ENCODE results near the gene GNB2. TPM values are rescaled to one million over a fixed set of nuclear protein-coding genes. Genes with fewer than 3 reads are reported as not detected.

Gene GNB2
- total and polyA plus RNA-seq, 2 of the 8 experiments (the other 6 are each of a cell fraction or from before 2014, with no cell fraction given): 157 to 260 TPM

DNA sequence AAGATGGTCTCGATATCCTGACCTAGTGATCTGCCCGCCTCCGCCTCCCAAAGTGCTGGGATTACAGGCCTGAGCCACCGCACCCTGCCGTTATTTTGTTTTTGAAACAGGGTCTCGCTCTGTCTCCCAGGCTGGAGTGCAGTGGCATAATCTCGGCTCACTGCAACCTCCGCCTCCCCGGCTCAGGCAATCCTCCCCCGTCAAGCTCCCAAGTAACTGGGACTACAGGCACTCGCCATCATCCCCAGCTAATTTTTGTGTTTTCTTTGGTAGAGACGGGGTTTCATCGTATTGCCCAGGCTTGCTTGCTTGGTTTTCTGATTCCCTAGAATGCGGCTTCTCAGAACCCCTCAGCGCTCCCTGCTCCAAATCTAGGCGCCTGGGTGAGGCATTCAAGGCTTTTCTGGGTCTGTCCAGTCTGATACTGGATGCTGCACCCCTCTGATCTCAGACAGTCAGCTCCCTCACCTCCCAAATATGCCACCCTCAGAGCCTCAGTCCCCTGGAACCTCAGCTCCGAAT lies 33.5 kb upstream of the GNB2 start:
- Histone ChIP-seq H4K20me1 (replicated peaks in 1 of 2; ENCODE audit: control insufficient read depth in 1 of 2, insufficient read depth in 2 of 2, low read length in 2 of 2) (no peaks in the 10 kb centered on the region), H4K91ac (replicated peaks; ENCODE audit: insufficient read length, low read length) (no peak overlapping the region), H3K79me2 (ENCODE audit: control insufficient read depth in 1 of 2, insufficient read depth in 2 of 2, low read length in 2 of 2) (no peaks in the 10 kb centered on the region), H3K27me3 (replicated peaks in 1 of 4; ENCODE audit: control insufficient read depth in 3 of 4, extremely low read depth in 1 of 4, insufficient read depth in 3 of 4, low read length in 3 of 4) (no peaks in the 10 kb centered on the region), H3K18ac (ENCODE audit: extremely low read depth, low read length) (no peak overlapping the region), H3K23me2 (ENCODE audit: low read depth, low read length) (peaks cover 2% of the 10 kb centered on the region; the same call in 1 of the 2 replicates), H3K4me3 (ENCODE audit: extremely low read depth in 1 of 4, insufficient read depth in 2 of 4, low read depth in 3 of 4, low read length in 4 of 4) (no peak overlapping the region), H3K56ac (replicated peaks; ENCODE audit: insufficient read length, low read depth, low read length) (no peak overlapping the region), H3K79me1 (ENCODE audit: low read depth, low read length) (no peaks in the 10 kb centered on the region; the same call in 1 of the 2 replicates), H3K9me3 (ENCODE audit: insufficient read depth in 2 of 2, low read depth in 1 of 2, low read length in 1 of 2) (no peaks in the 10 kb centered on the region), H2BK15ac (ENCODE audit: low read length) (no peak overlapping the region), H2AK5ac (ENCODE audit: low read depth, low read length) (no peak overlapping the region; the same call in 1 of the 2 replicates), H3K36me3 (ENCODE audit: control insufficient read depth in 2 of 4, insufficient read depth in 4 of 4, low read length in 3 of 4) (no peaks in the 10 kb centered on the region), H2AFZ (ENCODE audit: low read length) (no peak overlapping the region), H4K5ac (ENCODE audit: insufficient read length, low read depth, low read length) (no peak overlapping the region), H3K14ac (ENCODE audit: insufficient read length) (no peak overlapping the region), H4K8ac (ENCODE audit: extremely low read depth, insufficient read depth, low read length) (no peak overlapping the region), H3K27ac (ENCODE audit: low read depth, low read length) (no peak overlapping the region), H2BK12ac (ENCODE audit: low read depth, low read length) (no peak overlapping the region; the same call in 1 of the 2 replicates), H3K4ac (replicated peaks; ENCODE audit: insufficient read length, low read depth, low read length) (no peak overlapping the region), H2BK120ac (replicated peaks; ENCODE audit: low read depth, low read length) (no peak overlapping the region), H3K4me1 (replicated peaks in 1 of 4; ENCODE audit: control insufficient read depth in 3 of 4, insufficient read depth in 4 of 4, low read length in 3 of 4) (peaks cover 0 to 25% (median 16%) of the 10 kb centered on the region in 4 experiments; a peak in 6 of 7 replicates), H3K4me2 (ENCODE audit: insufficient read depth in 1 of 2, low read depth in 2 of 2, low read length in 2 of 2) (no peak overlapping the region), H2BK5ac (ENCODE audit: low read depth, low read length) (0 out of 2 replicates have a peak overlapping the region, but pooled peaks have one; percentile 24), H3K23ac (ENCODE audit: insufficient read length) (no peak overlapping the region), H3K9ac (replicated peaks in 1 of 4; ENCODE audit: extremely low read depth in 1 of 4, low read depth in 3 of 4, low read length in 3 of 4) (no peak overlapping the region), H2BK20ac (ENCODE audit: low read length) (no peak overlapping the region)
- DNase-seq (ENCODE audit: low read depth in 1 of 2, low spot score in 2 of 2): no peak
- CTCF ChIA-PET (ENCODE audit: partially characterized antibody): interaction anchor here (0.7 to 3.9 kb wide), 9 partner anchors 10 to 235 kb away, joined by 3 to 28 read pairs (median 3); partner anchors contain the start of genes MOSPD3 and SRRT
- 83% methylated on average over 17 of the region's 17 CpGs; no CpG with 5 or more reads in 1 of the 2 experiments for WGBS, 2 experiments (ENCODE audit: extremely low coverage in 1 of 2, insufficient coverage in 1 of 2, insufficient read length in 1 of 2, insufficient replicate concordance in 2 of 2, low coverage in 1 of 2, low lambda C conversion rate in 2 of 2, missing lambda C conversion rate in 1 of 2)
- POLR2A ChIA-PET (ENCODE audit: partially characterized antibody): interaction anchor here (0.6 to 1.2 kb wide), 4 partner anchors 9 to 68 kb away, joined by 3 to 4 read pairs (median 3); no protein-coding TSS in a partner anchor
- no peak for FAIRE-seq
- TF ChIP-seq, protein P1, sequence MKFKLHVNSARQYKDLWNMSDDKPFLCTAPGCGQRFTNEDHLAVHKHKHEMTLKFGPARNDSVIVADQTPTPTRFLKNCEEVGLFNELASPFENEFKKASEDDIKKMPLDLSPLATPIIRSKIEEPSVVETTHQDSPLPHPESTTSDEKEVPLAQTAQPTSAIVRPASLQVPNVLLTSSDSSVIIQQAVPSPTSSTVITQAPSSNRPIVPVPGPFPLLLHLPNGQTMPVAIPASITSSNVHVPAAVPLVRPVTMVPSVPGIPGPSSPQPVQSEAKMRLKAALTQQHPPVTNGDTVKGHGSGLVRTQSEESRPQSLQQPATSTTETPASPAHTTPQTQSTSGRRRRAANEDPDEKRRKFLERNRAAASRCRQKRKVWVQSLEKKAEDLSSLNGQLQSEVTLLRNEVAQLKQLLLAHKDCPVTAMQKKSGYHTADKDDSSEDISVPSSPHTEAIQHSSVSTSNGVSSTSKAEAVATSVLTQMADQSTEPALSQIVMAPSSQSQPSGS (IDR thresholded peaks at IDR 0.05; ENCODE audit: low read length): no peak
- TF ChIP-seq RXRA (IDR thresholded peaks at IDR 0.05; ENCODE audit: insufficient read depth, low read depth, low read length): no peak
- no peak for TF ChIP-seq SP4 (IDR thresholded peaks at IDR 0.05; ENCODE audit: low read length)
- TF ChIP-seq SIN3A (conservative IDR thresholded peaks at IDR 0.05 in 1 of 2, IDR thresholded peaks at IDR 0.05 in 1 of 2; ENCODE audit: low read depth in 1 of 2, low read length in 2 of 2): no peak
- no peak for TF ChIP-seq TAF7 (optimal IDR thresholded peaks at IDR 0.05; ENCODE audit: borderline replicate concordance, low read depth, low read length)
- TF ChIP-seq TCF12 (IDR thresholded peaks at IDR 0.05; ENCODE audit: low read depth, low read length): no peak
- no peak for TF ChIP-seq MAFK (IDR thresholded peaks at IDR 0.05; ENCODE audit: low read depth, low read length)
- no peak for TF ChIP-seq CTBP2 (IDR thresholded peaks at IDR 0.05; ENCODE audit: borderline replicate concordance, insufficient read depth, insufficient read length, low read length)
- no peak for TF ChIP-seq HDAC6 (IDR thresholded peaks at IDR 0.05; ENCODE audit: low read depth, low read length)
- no peak for TF ChIP-seq NRF1 (IDR thresholded peaks at IDR 0.05; ENCODE audit: low read depth, low read length)
- no peak for TF ChIP-seq RBBP5 (IDR thresholded peaks at IDR 0.05; ENCODE audit: borderline replicate concordance, low read depth, low read length)
